ENCODE measurements around the gene DHX8. TPM values are rescaled to one million over a fixed set of nuclear protein-coding genes. Genes with fewer than 3 reads are reported as not detected.
A peak's percentile ranks its signal among the peaks of the same experiment; 100 is the strongest.
"Not testable (repeated sequence)": the region's sequence is repeated elsewhere in the genome, so short reads cannot be mapped to it uniquely, and the experiment has no call there.

The DHX8 gene
- total and polyA plus RNA-seq, 8 donors = 42.7 to 61.2 (median 46.0) TPM

DNA sequence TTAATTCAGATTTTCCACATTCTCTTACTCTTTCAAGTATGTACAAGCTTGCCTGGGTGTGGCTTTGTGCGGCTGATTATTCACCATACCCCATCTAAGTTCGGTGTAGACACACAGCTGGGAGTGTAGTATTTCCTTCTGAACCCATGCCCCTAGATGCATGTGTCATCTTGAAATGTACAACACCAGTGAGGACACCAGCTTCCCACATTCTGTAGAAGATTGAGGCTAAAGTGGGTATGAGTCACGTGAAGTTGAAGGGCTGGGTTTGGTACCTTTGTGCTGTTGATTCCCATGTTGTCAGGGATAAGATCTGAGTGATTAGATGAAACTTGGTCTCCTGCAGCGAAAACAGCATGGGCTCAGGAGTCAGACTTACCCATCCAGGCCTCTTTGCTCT, 14.6 kb upstream of the DHX8 start:
- Histone ChIP-seq H3K36me3 (no peaks in the 10 kb centered on the region), H3K9me3 (no peaks in the 10 kb centered on the region), H3K27me3 (no peaks in the 10 kb centered on the region), H3K4me3 (no peak overlapping the region), H3K27ac (peak overlapping the region in 1 of 2 donors; percentile 3), H3K4me1 (peaks cover 0 to 6% of the 10 kb centered on the region in 2 donors)
- intact Hi-C loops (cut with DNase I) = no loop called here
- DNase-seq (no peak), ATAC-seq (peak; percentile 44)
- TF ChIP-seq, protein P1, sequence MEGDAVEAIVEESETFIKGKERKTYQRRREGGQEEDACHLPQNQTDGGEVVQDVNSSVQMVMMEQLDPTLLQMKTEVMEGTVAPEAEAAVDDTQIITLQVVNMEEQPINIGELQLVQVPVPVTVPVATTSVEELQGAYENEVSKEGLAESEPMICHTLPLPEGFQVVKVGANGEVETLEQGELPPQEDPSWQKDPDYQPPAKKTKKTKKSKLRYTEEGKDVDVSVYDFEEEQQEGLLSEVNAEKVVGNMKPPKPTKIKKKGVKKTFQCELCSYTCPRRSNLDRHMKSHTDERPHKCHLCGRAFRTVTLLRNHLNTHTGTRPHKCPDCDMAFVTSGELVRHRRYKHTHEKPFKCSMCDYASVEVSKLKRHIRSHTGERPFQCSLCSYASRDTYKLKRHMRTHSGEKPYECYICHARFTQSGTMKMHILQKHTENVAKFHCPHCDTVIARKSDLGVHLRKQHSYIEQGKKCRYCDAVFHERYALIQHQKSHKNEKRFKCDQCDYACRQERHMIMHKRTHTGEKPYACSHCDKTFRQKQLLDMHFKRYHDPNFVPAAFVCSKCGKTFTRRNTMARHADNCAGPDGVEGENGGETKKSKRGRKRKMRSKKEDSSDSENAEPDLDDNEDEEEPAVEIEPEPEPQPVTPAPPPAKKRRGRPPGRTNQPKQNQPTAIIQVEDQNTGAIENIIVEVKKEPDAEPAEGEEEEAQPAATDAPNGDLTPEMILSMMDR (IDR thresholded peaks at IDR 0.05) = no peak

DNA sequence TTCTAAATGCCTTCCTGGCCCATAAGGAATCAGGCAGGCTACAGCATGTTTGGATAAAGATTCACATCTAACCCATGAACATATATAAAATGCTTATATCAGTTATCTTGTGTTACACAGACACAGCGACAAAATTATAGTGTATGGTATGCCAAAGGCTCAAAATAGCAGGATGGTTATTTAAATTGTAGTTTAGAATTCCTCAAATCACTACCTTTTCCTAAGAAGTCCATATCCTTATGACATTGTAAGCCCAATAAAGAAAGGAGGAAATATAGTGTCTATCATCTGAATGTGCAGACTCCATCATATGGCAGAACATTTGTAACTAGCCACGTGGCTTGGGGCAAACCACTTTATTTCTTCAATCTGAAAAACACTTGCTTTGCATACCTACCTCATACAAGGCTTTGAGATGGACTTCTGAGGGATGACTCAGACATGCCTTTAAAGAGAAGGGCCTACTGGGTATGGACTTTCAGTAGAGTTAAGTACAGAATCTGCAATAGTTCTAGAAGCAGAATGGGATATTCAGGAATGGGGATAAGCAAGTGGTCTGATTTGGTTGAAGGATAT, 12.1 kb upstream of the DHX8 start:
- TF ChIP-seq, protein P1 (IDR thresholded peaks at IDR 0.05) = no peak
- H3K36me3 ChIP-seq = no peaks in the 10 kb centered on the region
- H3K4me3 ChIP-seq = no peak overlapping the region
- intact Hi-C loops (cut with DNase I) = no loop called here
- H3K9me3 ChIP-seq = no peaks in the 10 kb centered on the region
- no peak for ATAC-seq
- H3K27me3 ChIP-seq = no peaks in the 10 kb centered on the region
- H3K27ac ChIP-seq = no peak overlapping the region
- DNase-seq = no peak
- no peaks in the 10 kb centered on the region for H3K4me1 ChIP-seq

DNA sequence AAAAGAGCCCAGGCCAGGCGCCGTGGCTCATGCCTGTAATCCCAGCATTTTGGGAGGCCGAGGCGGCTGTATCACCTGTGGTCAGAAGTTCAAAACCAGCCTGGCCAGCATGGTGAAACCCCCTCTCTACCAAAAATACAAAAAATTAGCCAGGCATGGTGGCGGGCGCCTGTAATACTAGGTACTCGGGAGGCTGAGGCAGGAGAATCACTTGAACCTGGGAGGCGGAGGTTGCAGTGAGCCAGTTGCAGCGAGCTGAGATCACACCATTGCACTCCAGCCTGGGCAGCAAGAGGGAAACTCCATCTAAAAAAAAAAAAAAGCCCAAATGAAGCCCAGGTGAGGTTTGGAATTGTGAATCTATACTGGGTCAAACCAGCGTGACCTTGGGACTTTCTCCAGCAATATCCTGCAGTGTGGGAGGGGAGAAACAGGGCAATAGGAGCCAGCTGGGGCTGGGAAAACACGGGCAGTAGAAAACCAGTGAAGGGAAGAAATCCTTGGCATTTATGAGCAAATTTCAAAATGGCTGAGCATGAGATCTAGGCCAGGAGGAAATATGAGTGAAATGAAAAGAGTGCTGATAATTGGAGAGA, 8.2 kb upstream of the DHX8 start:
- DNase-seq (no peak), ATAC-seq (no peak)
- no peak overlapping the region for H3K4me3 ChIP-seq
- H3K27me3 ChIP-seq = no peaks in the 10 kb centered on the region
- H3K9me3 ChIP-seq = no peaks in the 10 kb centered on the region
- intact Hi-C loops (cut with DNase I) = no loop called here
- no peak overlapping the region for H3K27ac ChIP-seq
- TF ChIP-seq, protein P1 (IDR thresholded peaks at IDR 0.05) = no peak
- H3K4me1 ChIP-seq = no peaks in the 10 kb centered on the region
- H3K36me3 ChIP-seq = no peaks in the 10 kb centered on the region

DNA sequence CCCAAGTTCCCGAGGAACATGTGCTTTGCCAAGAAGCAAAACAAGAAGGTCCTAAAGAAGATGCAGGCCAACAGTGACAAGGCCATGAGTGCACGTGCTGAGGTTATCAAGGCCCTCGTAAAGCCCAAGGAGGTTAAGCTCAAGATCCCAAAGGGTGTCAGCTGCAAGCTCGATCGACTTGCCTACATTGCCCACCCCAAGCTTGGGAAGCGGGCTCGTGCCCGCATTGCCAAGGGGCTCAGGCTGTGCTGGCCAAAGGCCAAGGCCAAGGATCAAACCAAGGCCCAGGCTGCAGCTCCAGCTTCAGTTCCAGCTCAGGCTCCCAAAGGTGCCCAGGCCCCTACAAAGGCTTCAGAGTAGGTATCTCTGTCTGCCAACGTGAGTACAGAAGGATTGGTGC, 7.5 kb upstream of the DHX8 start:
- H3K4me1 ChIP-seq; H3K36me3 ChIP-seq; H3K27me3 ChIP-seq; H3K9me3 ChIP-seq; H3K4me3 ChIP-seq; intact Hi-C loops (cut with DNase I); H3K27ac ChIP-seq; DNase-seq; ATAC-seq: not testable (repeated sequence)

DNA sequence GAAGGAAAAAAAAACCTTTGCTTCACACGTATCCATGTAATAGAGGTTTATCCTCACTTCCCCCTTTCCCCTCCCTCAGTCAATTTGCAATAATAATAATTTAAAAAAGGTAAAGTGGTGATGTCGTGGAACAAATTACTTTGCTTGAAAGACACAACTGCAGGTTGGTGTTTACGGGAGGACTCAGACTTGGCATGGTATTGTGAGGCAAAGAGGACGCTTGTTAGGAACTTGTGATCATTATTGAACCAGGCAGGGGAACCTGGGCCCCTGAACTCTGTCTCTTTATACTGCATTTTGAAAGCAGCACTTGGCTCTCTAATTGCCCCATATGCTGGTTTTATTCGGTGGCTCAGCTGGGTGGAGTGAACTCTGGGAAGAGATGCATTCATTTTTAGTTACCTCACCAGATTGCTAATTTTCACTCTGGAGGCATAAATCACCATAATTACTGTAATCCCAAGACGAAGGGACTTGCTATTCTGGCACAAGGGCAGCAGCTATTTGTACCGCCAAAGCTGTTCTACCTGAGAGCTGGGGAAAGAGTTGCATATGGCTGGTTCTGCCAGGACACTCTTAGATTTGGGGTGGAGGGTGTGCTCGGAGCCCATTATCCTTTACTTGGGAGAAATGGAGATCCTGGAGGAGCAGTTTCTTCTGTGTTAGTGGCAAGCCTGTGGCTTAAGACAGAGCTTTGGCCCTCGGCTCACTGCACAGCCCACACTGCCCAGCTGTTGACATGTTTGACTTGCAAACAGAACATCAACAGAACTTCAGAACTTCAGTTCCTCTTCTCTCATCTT, 5.7 kb upstream of the DHX8 start:
- intact Hi-C loops (cut with DNase I) = no loop called here
- Histone ChIP-seq H3K4me3 (no peak overlapping the region), H3K27ac (no peak overlapping the region), H3K27me3 (no peaks in the 10 kb centered on the region), H3K9me3 (no peaks in the 10 kb centered on the region), H3K36me3 (no peaks in the 10 kb centered on the region), H3K4me1 (peaks cover under 1 to 2% of the 10 kb centered on the region in 2 donors)
- ATAC-seq (no peak), DNase-seq (no peak)
- TF ChIP-seq, protein P1 (IDR thresholded peaks at IDR 0.05) = no peak

Measured in left lung (tissue), 10 donors.